ENCODE measurements around the gene GATA2.

- no peak for TF ChIP-seq GATA2 (IDR thresholded peaks at IDR 0.05; ENCODE audit: low read depth, low read length)
- TF ChIP-seq GATA3 (IDR thresholded peaks at IDR 0.05; ENCODE audit: low read depth, low read length) = no peak
Measured at GRCh38 chr3:128490650-128490914, 2.4 kb downstream of the GATA2 start.
